Measurements from ENCODE around the gene C18orf32.

GRCh38 chr18:49500201-49500921 is 13.3 kb upstream of the C18orf32 start:
- peak in 1 of 2 experiments; percentile 41; a peak in 1 of 3 replicates for TF ChIP-seq EP300 (IDR thresholded peaks at IDR 0.05; ENCODE audit: borderline replicate concordance in 1 of 2, low read depth in 2 of 2, low read length in 2 of 2)
- no peak for TF ChIP-seq TAF1 (IDR thresholded peaks at IDR 0.05; ENCODE audit: low read depth, low read length)
- no peak for TF ChIP-seq MAX (IDR thresholded peaks at IDR 0.05)
- peak in 2 of 3 experiments; percentile 12 to 25; a peak in 3 of 4 replicates for TF ChIP-seq CTCF (IDR thresholded peaks at IDR 0.05; ENCODE audit: control extremely low read depth in 1 of 3, insufficient read depth in 1 of 3, low read depth in 1 of 3, low read length in 3 of 3)
- no peak for TF ChIP-seq KDM4A (IDR thresholded peaks at IDR 0.05; ENCODE audit: low read depth, low read length, severe bottlenecking)
- no peak for TF ChIP-seq CBX5 (IDR thresholded peaks at IDR 0.05; ENCODE audit: low read depth, low read length)
- no peak for TF ChIP-seq EGR1 (IDR thresholded peaks at IDR 0.05; ENCODE audit: borderline replicate concordance, low read depth, low read length)
- TF ChIP-seq POLR2A (IDR thresholded peaks at IDR 0.05; ENCODE audit: control extremely low read depth in 1 of 2, low read depth in 2 of 2, low read length in 2 of 2): no peak
- TF ChIP-seq RFX5 (IDR thresholded peaks at IDR 0.05; ENCODE audit: borderline replicate concordance, low read depth, low read length): no peak
